GM19328 (cell line): ENCODE results near the gene AOC2.

ENCODE experiments used
- ATAC-seq: cut with Tn5 transposase; IDR thresholded peaks from one replicate; pipeline ENCODE4 v1.9.1; 2021; ENCODE audit warnings: mild to moderate bottlenecking, moderate library complexity; ENCODE audit not compliant: unreplicated experiment

The AOC2 gene

GRCh38 chr17:42844271-42844670 is at the start of gene AOC2:
Gene AOC2 (plus strand): TSS chr17:42844580. CDS start chr17:42844627, 47 bp downstream.
- no peak for ATAC-seq

GRCh38 chr17:42795061-42795460 is 49.3 kb upstream of the AOC2 start:
- ATAC-seq: no peak

- no peak for ATAC-seq
These were observed 48.9 kb upstream of the AOC2 start for GRCh38 chr17:42795465-42795864.

GRCh38 chr17:42796066-42796758 is 48.2 kb upstream of the AOC2 start:
- ATAC-seq: no peak

- no peak for ATAC-seq
These were observed 47.0 kb upstream of the AOC2 start for GRCh38 chr17:42797067-42798007.

- ATAC-seq: no peak
These were observed 46.4 kb upstream of the AOC2 start for GRCh38 chr17:42798011-42798382.

- peak; percentile 53 for ATAC-seq
These were observed 45.7 kb upstream of the AOC2 start, which contains the start of the genes CNTD1 and COA3 for GRCh38 chr17:42798383-42799380. Gene CNTD1 (plus strand): TSS chr17:42798861. CDS start chr17:42799068, 207 bp downstream. Gene COA3 (minus strand): TSS chr17:42798704. CDS start chr17:42798681, 23 bp downstream.

- no peak for ATAC-seq
These were observed 41.1 kb upstream of the AOC2 start for GRCh38 chr17:42803074-42803883.

GRCh38 chr17:42804918-42805367 is 39.4 kb upstream of the AOC2 start:
- ATAC-seq: no peak

- no peak for ATAC-seq
These were observed 38.1 kb upstream of the AOC2 start for GRCh38 chr17:42806249-42806648.

GRCh38 chr17:42809250-42809649 is 35.1 kb upstream of the AOC2 start:
- no peak for ATAC-seq

GRCh38 chr17:42814633-42815399 is 29.6 kb upstream of the AOC2 start:
- no peak for ATAC-seq

GRCh38 chr17:42817866-42818265 is 26.5 kb upstream of the AOC2 start:
- no peak for ATAC-seq

- no peak for ATAC-seq
These were observed 26.0 kb upstream of the AOC2 start for GRCh38 chr17:42818379-42818778.

- ATAC-seq: no peak
These were observed 24.3 kb upstream of the AOC2 start for GRCh38 chr17:42819939-42820535.

GRCh38 chr17:42821176-42821575 is 23.2 kb upstream of the AOC2 start:
- ATAC-seq: no peak

GRCh38 chr17:42827472-42827871 is 16.9 kb upstream of the AOC2 start:
- no peak for ATAC-seq

GRCh38 chr17:42830971-42831370 is 13.4 kb upstream of the AOC2 start:
- ATAC-seq: no peak
